Ovary (tissue), 9 donors: Measurements from ENCODE around the gene RIN3. TPM values are rescaled to one million over a fixed set of nuclear protein-coding genes. Genes with fewer than 3 reads are reported as not detected.

ENCODE experiments used
- DNase-seq, 5 donors: peaks; one replicate each; pipeline ENCODE4 v3.0.0-alpha.2; 2019 to 2020
- H3K27ac ChIP-seq, 2 donors: fragments of 200-600 bp; one replicate each; pipeline versions ENCODE4 v1.5.1 to v1.8.0; 2019 to 2022
- H3K27me3 ChIP-seq: fragments of 200-600 bp; one replicate; pipeline ENCODE4 v1.8.0; 2022
- H3K36me3 ChIP-seq: fragments of 200-600 bp; sonication (generic); one replicate; pipeline ENCODE4 v1.5.1; 2019
- H3K4me1 ChIP-seq: one replicate; pipeline ENCODE4 v1.8.1; 2013; ENCODE audit warnings: mild to moderate bottlenecking, moderate library complexity; ENCODE audit not compliant: insufficient read depth
- H3K4me3 ChIP-seq: fragments of 200-600 bp; sonication (generic); one replicate; pipeline ENCODE4 v1.5.1; 2017
- H3K9me3 ChIP-seq, 2 donors: fragments of 200-600 bp in 1 of 2; sonication (generic) in 1 of 2; one replicate each; pipeline versions ENCODE4 v1.5.1 to v1.8.1; 2013 to 2019; ENCODE audit warnings: mild to moderate bottlenecking in 1 of 2, moderate library complexity in 1 of 2
- CTCF ChIP-seq, 3 donors: fragments of 450-650 bp in 2 of 3; fragments of 200-600 bp in 1 of 3; IDR thresholded peaks; one replicate each; pipeline versions ENCODE4 v1.5.1 to v1.8.0; 2016 to 2022; ENCODE audit warnings: antibody characterized with exemption in 3 of 3, mild to moderate bottlenecking in 1 of 3
- EP300 ChIP-seq: sonication (generic); formaldehyde crosslinking; IDR thresholded peaks from one replicate; pipeline ENCODE4 v1.6.1; 2017; ENCODE audit warnings: antibody characterized with exemption
- POLR2A ChIP-seq: fragments of 450-650 bp; IDR thresholded peaks from one replicate; pipeline ENCODE4 v1.6.1; 2017; ENCODE audit warnings: antibody characterized with exemption, mild to moderate bottlenecking, moderate library complexity
- WGBS, 3 donors: extraction: QIAGEN DNeasy Blood & Tissue Kit in 1 of 3; methylation state at CpG; one replicate each; pipeline versions ENCODE4 v1.1.5 to v1.1.7; 2013 to 2017; 5-methylcytosine and 5-hydroxymethylcytosine counted together
- intact Hi-C, 4 donors: fragments of 100-400 bp; cut with DNase I; formaldehyde crosslinking; loops; one replicate each; pipeline versions ENCODE4 v1.11.0 to v1.15.1; 2022 to 2023
- polyA plus RNA-seq, 2 donors: library from polyadenylated mRNA; stranded (reverse); fragments of 200-250 nt in 1 of 2; fragments of 350-450 nt in 1 of 2; fragmentation: Illumina TruSeq in 1 of 2; extraction: RNeasy Lipid Tissue Mini Kit (QIAGEN cat#74804) in 1 of 2; gene quantifications; one replicate each; pipeline ENCODE4 v1.2.3, GENCODE V29; 2013 to 2014
- total RNA-seq, 7 donors: library from RNA; depleted of rRNA in 2 of 7; stranded (reverse); fragments of >200 nt in 2 of 7; fragmentation: NEBNext Ultra II Directional in 3 of 7; extraction: Animal tissue kit (Norgen Biotek cat#: 25700) in 3 of 7; gene quantifications; one replicate each; pipeline versions ENCODE4 v1.1.0 to v1.2.4, GENCODE V29; 2016 to 2023
- donor health status: DM: no; HTN: no; CAD: no; lungs with moderate emphysema.
- donor health status: DM: no; HTN: no; CAD: no.
- donor health status: Bipolar disorder and iron deficiency.
- donor health status: DM: yes; HTN: yes; CAD: no.
- donor health status: DM: no; HTN: no; CAD: no.
- donor health status: DM: yes; HTN: yes; CAD: no.

The RIN3 gene
- total and polyA plus RNA-seq, 9 donors: 3.8 to 27.9 (median 13.9) TPM

DNA sequence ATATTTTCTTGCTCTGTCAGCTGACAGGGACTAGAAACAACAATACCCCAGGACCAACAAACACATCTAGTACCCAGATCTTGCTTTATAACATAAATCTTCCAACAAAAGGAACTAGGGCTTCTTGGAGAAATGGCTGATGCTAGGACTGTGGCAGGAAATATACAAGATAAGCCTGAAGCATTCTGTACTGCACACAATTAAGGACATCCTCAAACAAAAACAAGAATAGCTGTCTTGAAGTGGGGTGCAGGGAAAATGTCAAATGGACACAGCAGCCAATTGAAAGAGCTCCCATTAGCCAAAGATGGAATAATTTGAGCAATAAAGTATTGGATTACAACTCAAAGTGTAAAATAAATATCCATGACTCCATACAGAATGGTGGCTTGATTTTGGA, 184.8 kb downstream of the RIN3 start:
- TF ChIP-seq POLR2A: no peak
- TF ChIP-seq EP300: no peak
- no peak for TF ChIP-seq CTCF (IDR thresholded peaks at IDR 0.05)
- H3K27me3 ChIP-seq: no peaks in the 10 kb centered on the region
- H3K4me1 ChIP-seq: no peaks in the 10 kb centered on the region
- no peaks in the 10 kb centered on the region for H3K9me3 ChIP-seq
- no peak overlapping the region for H3K4me3 ChIP-seq
- DNase-seq: no peak
- no peaks in the 10 kb centered on the region for H3K36me3 ChIP-seq
- intact Hi-C loops: loop anchor here in 1 of 4 donors (2.0 kb wide), 1 partner anchor 30 kb away; no protein-coding TSS in a partner anchor
- no peak overlapping the region for H3K27ac ChIP-seq

DNA sequence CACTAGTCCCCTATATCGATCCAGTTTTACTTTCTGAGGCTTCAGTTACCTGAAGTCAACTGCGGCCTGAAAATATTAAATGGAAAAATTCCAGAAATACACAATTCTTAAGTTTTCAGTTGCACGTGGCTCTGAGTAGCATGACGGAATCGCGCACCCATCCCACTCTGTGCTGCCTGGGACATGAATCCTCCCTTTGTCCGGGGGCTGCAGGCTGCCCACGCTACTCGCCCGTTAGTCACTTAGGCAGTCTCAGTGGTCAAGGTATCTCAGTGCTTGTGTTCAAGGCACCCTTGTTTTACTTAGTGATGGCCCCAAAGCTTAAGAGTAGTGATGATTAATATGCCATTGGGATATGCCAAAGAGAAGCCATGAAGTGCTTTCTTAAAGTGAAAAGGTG, 188.2 kb downstream of the RIN3 start:
- H3K4me1 ChIP-seq: no peaks in the 10 kb centered on the region
- no peaks in the 10 kb centered on the region for H3K36me3 ChIP-seq
- TF ChIP-seq EP300 (no peak), CTCF (IDR thresholded peaks at IDR 0.05) (no peak), POLR2A (no peak)
- H3K27ac ChIP-seq: no peak overlapping the region
- no peaks in the 10 kb centered on the region for H3K9me3 ChIP-seq
- no peak for DNase-seq
- intact Hi-C loops: no loop called here
- 85 to 88% (median 85%) methylated on average over 10 of the region's 10 CpGs for WGBS, 3 donors
- no peak overlapping the region for H3K4me3 ChIP-seq
- H3K27me3 ChIP-seq: no peaks in the 10 kb centered on the region

- Histone ChIP-seq H3K27ac (no peak overlapping the region), H3K9me3 (no peaks in the 10 kb centered on the region), H3K4me1 (no peaks in the 10 kb centered on the region), H3K27me3 (no peaks in the 10 kb centered on the region), H3K36me3 (no peaks in the 10 kb centered on the region), H3K4me3 (no peak overlapping the region)
- intact Hi-C loops: no loop called here
- 89 to 92% (median 91%) methylated on average over 9 of the region's 9 CpGs for WGBS, 3 donors
- no peak for DNase-seq
- TF ChIP-seq EP300 (no peak), CTCF (IDR thresholded peaks at IDR 0.05) (no peak)
Measured at GRCh38 chr14:92702441-92702918, 188.9 kb downstream of the RIN3 start.

DNA sequence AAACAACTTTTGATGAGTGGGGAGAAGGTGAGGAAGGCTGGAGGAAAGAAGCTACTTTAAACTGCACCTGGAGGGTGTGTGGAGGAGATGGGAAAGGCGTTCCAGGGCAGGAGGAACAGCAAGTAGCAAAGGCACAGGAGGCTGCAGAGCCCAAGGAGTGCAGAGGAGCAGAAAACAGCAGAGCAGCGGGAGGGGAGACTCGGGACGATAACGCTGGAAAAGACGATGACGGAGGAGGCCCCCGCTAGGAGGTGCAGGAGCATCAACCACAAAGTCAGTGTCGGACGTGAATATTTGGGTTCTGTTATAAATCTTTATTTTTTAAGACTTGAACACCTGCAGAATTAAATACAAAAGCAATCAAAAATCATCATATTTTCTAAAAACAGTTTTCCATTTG, 189.9 kb downstream of the RIN3 start:
- no peak overlapping the region for H3K27ac ChIP-seq
- H3K36me3 ChIP-seq: no peaks in the 10 kb centered on the region
- no peak for TF ChIP-seq POLR2A
- TF ChIP-seq CTCF (IDR thresholded peaks at IDR 0.05): no peak
- no peak for TF ChIP-seq EP300
- H3K9me3 ChIP-seq: no peaks in the 10 kb centered on the region
- intact Hi-C loops: no loop called here
- H3K4me1 ChIP-seq: no peaks in the 10 kb centered on the region
- H3K27me3 ChIP-seq: no peaks in the 10 kb centered on the region
- DNase-seq: no peak
- H3K4me3 ChIP-seq: no peak overlapping the region
- 96 to 98% (median 96%) methylated on average over 10 of the region's 10 CpGs for WGBS, 3 donors
